AG09319 (cell line): ENCODE measurements around the gene ZSCAN30.

Experiments
- DNase-seq: peaks from one replicate; pipeline ENCODE4 v3.0.0-alpha.2; 2010; ENCODE audit warnings: low read depth; ENCODE audit errors: extremely low read depth
- TF ChIP-seq, protein P1 (sequence below): IDR thresholded peaks from 2 replicates; pipeline ENCODE4 v1.5.1; 2011; ENCODE audit warnings: low read depth, mild to moderate bottlenecking, inconsistent platforms, low read length, moderate library complexity

ZSCAN30 gene

DNA sequence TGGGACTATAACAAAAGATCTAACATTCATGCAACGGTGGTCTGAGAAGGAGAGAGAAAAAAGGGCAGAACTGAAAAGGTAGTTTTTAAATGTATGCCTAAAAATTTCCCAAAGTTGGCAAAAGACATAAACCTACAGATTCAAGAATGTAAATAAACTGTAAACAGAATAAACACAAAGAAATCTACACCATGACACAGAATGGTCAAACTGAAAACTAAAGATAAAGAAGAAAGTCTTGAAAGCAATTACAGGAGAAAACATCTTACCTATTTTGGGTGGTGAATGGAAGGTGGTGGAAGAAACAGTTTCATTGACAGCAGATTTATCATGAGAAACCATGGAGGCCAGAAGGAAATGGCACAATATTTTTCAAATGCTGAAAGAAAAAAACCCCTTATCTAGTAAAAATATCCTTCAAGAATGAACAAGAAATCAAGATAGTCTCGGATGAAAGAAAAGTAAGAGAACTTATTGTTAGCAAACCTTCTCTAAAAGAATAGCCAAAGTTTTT lies 84.8 kb downstream of the ZSCAN30 start:
- DNase-seq, result no peak
- TF ChIP-seq, protein P1, sequence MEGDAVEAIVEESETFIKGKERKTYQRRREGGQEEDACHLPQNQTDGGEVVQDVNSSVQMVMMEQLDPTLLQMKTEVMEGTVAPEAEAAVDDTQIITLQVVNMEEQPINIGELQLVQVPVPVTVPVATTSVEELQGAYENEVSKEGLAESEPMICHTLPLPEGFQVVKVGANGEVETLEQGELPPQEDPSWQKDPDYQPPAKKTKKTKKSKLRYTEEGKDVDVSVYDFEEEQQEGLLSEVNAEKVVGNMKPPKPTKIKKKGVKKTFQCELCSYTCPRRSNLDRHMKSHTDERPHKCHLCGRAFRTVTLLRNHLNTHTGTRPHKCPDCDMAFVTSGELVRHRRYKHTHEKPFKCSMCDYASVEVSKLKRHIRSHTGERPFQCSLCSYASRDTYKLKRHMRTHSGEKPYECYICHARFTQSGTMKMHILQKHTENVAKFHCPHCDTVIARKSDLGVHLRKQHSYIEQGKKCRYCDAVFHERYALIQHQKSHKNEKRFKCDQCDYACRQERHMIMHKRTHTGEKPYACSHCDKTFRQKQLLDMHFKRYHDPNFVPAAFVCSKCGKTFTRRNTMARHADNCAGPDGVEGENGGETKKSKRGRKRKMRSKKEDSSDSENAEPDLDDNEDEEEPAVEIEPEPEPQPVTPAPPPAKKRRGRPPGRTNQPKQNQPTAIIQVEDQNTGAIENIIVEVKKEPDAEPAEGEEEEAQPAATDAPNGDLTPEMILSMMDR, result no peak

DNA sequence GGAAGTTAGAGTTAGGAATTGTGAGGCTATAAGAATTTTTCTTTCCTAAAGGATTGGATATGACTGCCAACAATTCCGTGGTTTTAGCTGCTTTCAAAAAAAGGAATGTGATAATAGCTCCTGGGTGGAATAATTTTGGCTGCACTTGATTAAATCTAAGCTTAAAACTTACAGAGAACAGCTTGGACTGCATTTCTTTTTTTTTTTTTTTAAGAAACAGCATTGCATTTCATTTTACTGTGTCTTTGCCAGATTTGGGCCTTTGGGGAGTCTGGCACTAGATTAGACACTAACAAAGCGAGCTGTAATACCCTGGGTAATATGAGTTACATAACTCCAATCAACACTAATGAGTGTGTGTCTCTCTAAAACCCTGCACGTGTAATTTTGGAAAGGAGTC lies 87.0 kb downstream of the ZSCAN30 start:
- TF ChIP-seq, protein P1, result no peak
- DNase-seq, result no peak

DNA sequence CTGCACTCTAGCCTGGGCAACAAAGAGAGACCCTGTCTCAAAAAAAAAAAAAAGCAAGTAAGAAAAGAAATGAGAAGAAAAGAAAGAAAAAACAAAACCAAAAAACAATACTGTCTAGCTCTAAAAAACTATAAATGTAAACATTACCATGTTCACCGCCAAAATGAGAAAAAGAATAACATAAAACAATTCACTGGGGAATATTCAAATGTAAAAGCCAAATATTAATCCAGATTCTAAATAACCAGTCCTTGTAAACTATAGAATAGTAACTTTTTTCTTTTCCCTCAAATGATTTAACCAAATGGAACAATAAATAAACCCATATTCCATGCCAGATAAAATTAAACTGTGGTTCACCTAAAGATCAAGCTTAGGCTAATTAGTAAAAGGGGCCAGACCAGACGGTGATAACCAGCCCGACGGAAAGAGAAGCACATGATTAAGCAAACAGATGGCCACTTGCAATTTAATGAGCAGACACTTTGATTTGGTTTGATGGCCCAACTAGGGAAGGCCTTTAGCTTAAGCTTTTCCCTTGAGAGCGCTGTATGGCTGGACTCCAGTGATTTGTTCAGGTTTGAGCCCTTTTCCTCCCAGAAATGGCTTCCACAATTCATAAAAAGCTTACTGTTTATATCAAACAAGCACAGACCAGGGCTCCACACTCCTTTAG lies 88.6 kb downstream of the ZSCAN30 start:
- no peak for DNase-seq
- TF ChIP-seq, protein P1, result no peak
